ENCODE results near the gene FAM222A. TPM values are rescaled to one million over a fixed set of nuclear protein-coding genes. Genes with fewer than 3 reads are reported as not detected.

FAM222A gene
- total RNA-seq, 1 experiment from 2014 or later, result 1.6 TPM

GRCh38 chr12:109737126-109737525, 23.5 kb downstream of the FAM222A start (continued):
- no peak for TF ChIP-seq FOXP4 (CRISPR knock-in tag; IDR thresholded peaks at IDR 0.05)
- TF ChIP-seq FOXJ3 (CRISPR knock-in tag; IDR thresholded peaks at IDR 0.05; ENCODE audit: borderline replicate concordance), result no peak
- TF ChIP-seq ZNF219 (CRISPR knock-in tag; IDR thresholded peaks at IDR 0.05; ENCODE audit: borderline replicate concordance), result no peak
- TF ChIP-seq RELA (CRISPR knock-in tag; IDR thresholded peaks at IDR 0.05; ENCODE audit: borderline replicate concordance), result no peak
- no peak for TF ChIP-seq PREB (CRISPR knock-in tag; IDR thresholded peaks at IDR 0.05; ENCODE audit: borderline replicate concordance)
- TF ChIP-seq NFE2L1 (CRISPR knock-in tag; IDR thresholded peaks at IDR 0.05), result no peak
- no peak for TF ChIP-seq TCF7 (CRISPR knock-in tag; IDR thresholded peaks at IDR 0.05; ENCODE audit: low read depth)
- TF ChIP-seq NR2C2 (CRISPR knock-in tag; IDR thresholded peaks at IDR 0.05), result no peak
- no peak for TF ChIP-seq SOX15 (CRISPR knock-in tag; IDR thresholded peaks at IDR 0.05)
- TF ChIP-seq ZSCAN18 (CRISPR knock-in tag; IDR thresholded peaks at IDR 0.05), result no peak
- no peak for TF ChIP-seq MXD4 (CRISPR knock-in tag; IDR thresholded peaks at IDR 0.05; ENCODE audit: borderline replicate concordance)
- no peak for TF ChIP-seq STAT6 (CRISPR knock-in tag; conservative IDR thresholded peaks at IDR 0.05; ENCODE audit: low read depth)

- Mint-ChIP-seq H3K9me3 (no peaks in the 10 kb centered on the region), H3K4me1 (peaks cover 34% of the 10 kb centered on the region), H3K36me3 (no peaks in the 10 kb centered on the region), H3K4me3 (no peak overlapping the region), H3K27me3 (ENCODE audit: low read depth) (no peaks in the 10 kb centered on the region), H3K27ac (no peak overlapping the region)
- DNase-seq (ENCODE audit: low spot score) (peak; percentile 2), ATAC-seq (no peak)
- CTCF ChIA-PET, result interaction anchor here (0.7 to 5.4 kb wide), 4 partner anchors 16 to 140 kb away, joined by 4 to 50 read pairs (median 12); no protein-coding TSS in a partner anchor
- TF ChIP-seq ZNF281 (CRISPR knock-in tag; IDR thresholded peaks at IDR 0.05) (no peak), E2F4 (CRISPR knock-in tag; IDR thresholded peaks at IDR 0.05; ENCODE audit: borderline replicate concordance, low read depth) (no peak), USF2 (CRISPR knock-in tag; IDR thresholded peaks at IDR 0.05) (no peak), SMAD3 (CRISPR knock-in tag; IDR thresholded peaks at IDR 0.05; ENCODE audit: borderline replicate concordance) (no peak), STAT6 (CRISPR knock-in tag; conservative IDR thresholded peaks at IDR 0.05; ENCODE audit: low read depth) (no peak), ETV6 (CRISPR knock-in tag; IDR thresholded peaks at IDR 0.05) (no peak), E2F5 (CRISPR knock-in tag; IDR thresholded peaks at IDR 0.05) (no peak), CREM (CRISPR knock-in tag; IDR thresholded peaks at IDR 0.05) (no peak), GABPB1 (CRISPR knock-in tag; IDR thresholded peaks at IDR 0.05) (no peak)
- POLR2A ChIA-PET, result no interaction called here
Measured at GRCh38 chr12:109737631-109738030, 24.0 kb downstream of the FAM222A start.

Data from WTC11 (cell line).